Smooth muscle cell (in vitro differentiated cells): ENCODE data around the gene PPP4C. TPM values are rescaled to one million over a fixed set of nuclear protein-coding genes. Genes with fewer than 3 reads are reported as not detected.
A peak's percentile ranks its signal among the peaks of the same experiment; 100 is the strongest.

Source experiments
- DNase-seq: peaks from one replicate; lab custom pipeline; 2025; ENCODE audit not compliant: unreplicated experiment; lab: John Stamatoyannopoulos, UW
- H2AFZ ChIP-seq: fragments of 200-600 bp; sonication (generic); 2 replicates; pipeline ENCODE4 v1.6.0; 2016; ENCODE audit warnings: antibody characterized with exemption, low read depth, mild to moderate bottlenecking
- H3F3A ChIP-seq: fragments of 200-600 bp; sonication (generic); 2 replicates; pipeline ENCODE4 v1.6.0; 2017; ENCODE audit warnings: antibody characterized with exemption, low read depth
- H3K27ac ChIP-seq: fragments of 200-600 bp; sonication (generic); 2 replicates; pipeline ENCODE4 v1.5.1; 2016; ENCODE audit warnings: low read depth, mild to moderate bottlenecking
- H3K27me3 ChIP-seq: fragments of 200-600 bp; sonication (generic); 2 replicates; pipeline ENCODE4 v1.6.1; 2016; ENCODE audit warnings: low read depth, mild to moderate bottlenecking
- H3K36me3 ChIP-seq: fragments of 200-600 bp; sonication (generic); 2 replicates; pipeline ENCODE4 v1.5.1; 2016; ENCODE audit warnings: low read depth
- H3K4me1 ChIP-seq: fragments of 200-600 bp; sonication (generic); 2 replicates; pipeline ENCODE4 v1.5.1; 2016; ENCODE audit warnings: low read depth
- H3K4me2 ChIP-seq: fragments of 200-600 bp; sonication (generic); 2 replicates; pipeline ENCODE4 v1.6.0; 2016; ENCODE audit warnings: mild to moderate bottlenecking
- H3K4me3 ChIP-seq: fragments of 200-600 bp; sonication (generic); 2 replicates; pipeline ENCODE4 v1.5.1; 2016; ENCODE audit warnings: mild to moderate bottlenecking
- H3K79me2 ChIP-seq: fragments of 200-600 bp; sonication (generic); 2 replicates; pipeline ENCODE4 v1.6.0; 2016; ENCODE audit warnings: low read depth, mild to moderate bottlenecking
- H3K9ac ChIP-seq: fragments of 200-600 bp; sonication (generic); 2 replicates; pipeline ENCODE4 v1.6.0; 2016; ENCODE audit warnings: low read depth
- H3K9me3 ChIP-seq: fragments of 200-600 bp; sonication (generic); replicated peaks from 2 replicates; pipeline ENCODE4 v1.5.1; 2016; ENCODE audit warnings: low read depth
- H4K20me1 ChIP-seq: fragments of 200-600 bp; sonication (generic); 2 replicates; pipeline ENCODE4 v1.6.0; 2016; ENCODE audit warnings: low read depth
- CTCF ChIP-seq: fragments of 200-600 bp; sonication (generic); IDR thresholded peaks from 2 replicates; pipeline ENCODE4 v1.5.1; 2017; ENCODE audit warnings: borderline replicate concordance, mild to moderate bottlenecking, antibody characterized with exemption; ENCODE audit not compliant: insufficient read depth, poor library complexity, severe bottlenecking
- WGBS: methylation state at CpG from one replicate; pipeline ENCODE4 v1.1.7; 2016; ENCODE audit warnings: low lambda C conversion rate; 5-methylcytosine and 5-hydroxymethylcytosine counted together
- polyA plus RNA-seq: library from polyadenylated mRNA; unstranded; fragments of >200 nt; fragmentation: Nextera tagmentation; extraction: Ambion mirVana; gene quantifications from 2 replicates; pipeline ENCODE4 v1.2.1, GENCODE V29; 2016
- total RNA-seq: library from RNA; depleted of rRNA; stranded (reverse); fragments of >200 nt; gene quantifications from 2 replicates; pipeline ENCODE4 v1.2.3, GENCODE V29; 2014

PPP4C gene
- total and polyA plus RNA-seq, 2 experiments from 2014 or later: 111 to 224 TPM

- no peak for TF ChIP-seq CTCF
- Histone ChIP-seq H3K4me2 (peak overlapping the region; percentile 98), H3K79me2 (peaks cover 41% of the 10 kb centered on the region), H3K9ac (no peak overlapping the region), H3K27ac (peak overlapping the region; percentile 75), H3K36me3 (no peaks in the 10 kb centered on the region), H3K9me3 (no peaks in the 10 kb centered on the region), H3K27me3 (no peaks in the 10 kb centered on the region), H3K4me1 (peaks cover 11% of the 10 kb centered on the region), H3F3A (peaks cover 17% of the 10 kb centered on the region), H2AFZ (no peak overlapping the region), H4K20me1 (peaks cover 51% of the 10 kb centered on the region), H3K4me3 (no peak overlapping the region)
- WGBS: 72% methylated on average over 6 of the region's 6 CpGs
- no peak for DNase-seq
These were observed 1.9 kb downstream of the PPP4C start for GRCh38 chr16:30077656-30078055.

GRCh38 chr16:30078744-30079143, 3.0 kb downstream of the PPP4C start:
- WGBS: over 99% methylated on average over 7 of the region's 7 CpGs
- Histone ChIP-seq H3K4me2 (no peak overlapping the region), H3K9ac (no peak overlapping the region), H3K4me3 (no peak overlapping the region), H3F3A (peaks cover 11% of the 10 kb centered on the region), H3K4me1 (peaks cover 11% of the 10 kb centered on the region), H3K9me3 (no peaks in the 10 kb centered on the region), H4K20me1 (peaks cover 52% of the 10 kb centered on the region), H3K36me3 (no peaks in the 10 kb centered on the region), H3K79me2 (peaks cover 41% of the 10 kb centered on the region), H3K27me3 (no peaks in the 10 kb centered on the region), H3K27ac (no peak overlapping the region), H2AFZ (no peak overlapping the region)
- no peak for DNase-seq
- no peak for TF ChIP-seq CTCF

DNA sequence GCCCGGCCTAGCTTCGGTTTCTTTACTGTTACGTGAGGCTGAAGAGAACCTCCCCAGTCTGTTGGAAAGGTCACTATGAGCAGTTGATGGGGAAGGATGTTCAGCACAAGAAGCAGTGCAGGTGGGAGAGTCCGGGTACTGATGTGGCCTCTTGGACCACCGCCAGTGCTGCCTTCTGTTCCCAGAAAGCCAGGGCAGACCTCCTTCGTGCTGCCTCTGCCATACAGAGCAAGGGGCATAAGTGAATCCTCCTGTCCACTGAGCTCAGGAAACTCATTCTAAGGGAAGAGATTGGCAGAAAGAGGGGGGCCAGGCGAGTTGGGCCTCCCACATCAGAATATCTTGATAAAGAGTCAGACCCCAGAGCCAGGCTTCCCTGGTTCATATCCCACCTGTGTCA, 3.7 kb downstream of the PPP4C start:
- H4K20me1 ChIP-seq: peaks cover 52% of the 10 kb centered on the region
- peaks cover 41% of the 10 kb centered on the region for H3K79me2 ChIP-seq
- H3K27ac ChIP-seq: no peak overlapping the region
- no peak for TF ChIP-seq CTCF
- no peaks in the 10 kb centered on the region for H3K27me3 ChIP-seq
- no peak overlapping the region for H3K4me2 ChIP-seq
- H3K4me1 ChIP-seq: peaks cover 11% of the 10 kb centered on the region
- H3F3A ChIP-seq: peaks cover 7% of the 10 kb centered on the region
- DNase-seq: no peak
- WGBS: 98% methylated on average over 7 of the region's 7 CpGs
- no peaks in the 10 kb centered on the region for H3K36me3 ChIP-seq
- H3K9me3 ChIP-seq: no peaks in the 10 kb centered on the region
- no peak overlapping the region for H2AFZ ChIP-seq
- H3K4me3 ChIP-seq: no peak overlapping the region
- no peak overlapping the region for H3K9ac ChIP-seq

GRCh38 chr16:30082545-30083090, 6.8 kb downstream of the PPP4C start:
- DNase-seq: no peak
- Histone ChIP-seq H3K4me2 (no peak overlapping the region), H2AFZ (no peak overlapping the region), H4K20me1 (peaks cover 44% of the 10 kb centered on the region), H3K36me3 (no peaks in the 10 kb centered on the region), H3K4me3 (no peak overlapping the region), H3K27ac (no peak overlapping the region), H3K9ac (no peak overlapping the region), H3K27me3 (no peaks in the 10 kb centered on the region), H3K79me2 (peaks cover 23% of the 10 kb centered on the region), H3F3A (peaks cover 9% of the 10 kb centered on the region), H3K4me1 (no peaks in the 10 kb centered on the region), H3K9me3 (no peaks in the 10 kb centered on the region)
- WGBS: 94% methylated on average over 20 of the region's 20 CpGs
- TF ChIP-seq CTCF: no peak
